Endothelial cell of umbilical vein (primary cell): ENCODE measurements around the gene REM2. TPM values are rescaled to one million over a fixed set of nuclear protein-coding genes. Genes with fewer than 3 reads are reported as not detected.

ENCODE experiments used
- BruUV-seq: library from RNA; stranded (reverse); fragments of 400-500 nt; replicated peaks from 2 replicates; lab custom pipeline; 2021; lab: Mats Ljungman, UMichigan
- CTCF ChIA-PET: fragments of 300-600, 350-600 bp; sonication (Branson Sonifier 250); formaldehyde crosslinking; loops from one replicate; lab custom pipeline; 2021; ENCODE audit warnings: antibody characterized with exemption, inconsistent platforms; lab: Charles Lee
- POLR2A ChIA-PET: fragments of 300-600, 350-600 bp; sonication (Branson Sonifier 250); formaldehyde crosslinking; loops from one replicate; lab custom pipeline; 2021; ENCODE audit warnings: antibody characterized with exemption, inconsistent platforms; lab: Charles Lee
- DNase-seq: peaks from one replicate; pipeline ENCODE4 v3.0.0-alpha.2; 2011; ENCODE audit warnings: low read depth, low spot score
- FAIRE-seq: peaks from 2 replicates; lab custom pipeline; 2011; peaks lifted over from hg19 to GRCh38; lab: Jason Lieb, UNC
- H2AFZ ChIP-seq: 2 replicates; pipeline ENCODE4 v1.6.0; 2012; ENCODE audit warnings: low read depth, low read length, control low read depth, inconsistent platforms
- H3K27ac ChIP-seq: 2 replicates; pipeline ENCODE4 v1.5.1; 2011; ENCODE audit warnings: low read depth, mild to moderate bottlenecking, control low read depth, low read length, moderate library complexity; ENCODE audit not compliant: insufficient read depth
- H3K27me3 ChIP-seq, 2 experiments: 2 replicates each; pipeline versions ENCODE4 v1.6.0 to v1.6.1; 2011; ENCODE audit warnings: low read length in 2 of 2, mixed read lengths in 1 of 2; ENCODE audit not compliant: control insufficient read depth in 2 of 2, insufficient read depth in 2 of 2
- H3K36me3 ChIP-seq, 2 experiments: 2 replicates in 1 of 2; 3 replicates in 1 of 2; pipeline ENCODE4 v1.5.1; 2011; ENCODE audit warnings: low read length in 2 of 2, mild to moderate bottlenecking in 1 of 2, moderate library complexity in 1 of 2; ENCODE audit not compliant: control insufficient read depth in 2 of 2, insufficient read depth in 2 of 2; ENCODE audit errors: extremely low read depth in 1 of 2
- H3K4me1 ChIP-seq: 3 replicates; pipeline ENCODE4 v1.5.1; 2011; ENCODE audit warnings: mild to moderate bottlenecking, low read length; ENCODE audit not compliant: control insufficient read depth, insufficient read depth; ENCODE audit errors: extremely low read depth
- H3K4me2 ChIP-seq: 2 replicates; pipeline ENCODE4 v1.6.1; 2011; ENCODE audit warnings: low read length, control low read depth, mixed read lengths; ENCODE audit not compliant: insufficient read depth
- H3K4me3 ChIP-seq, 3 experiments: fragments of 200-600 bp in 1 of 3; sonication (generic), shearing (Covaris generic) in 1 of 3; replicated peaks in 1 of 3; 2 replicates each; pipeline ENCODE4 v1.5.1; 2011 to 2016; ENCODE audit warnings: control low read depth in 3 of 3, low read length in 3 of 3, mild to moderate bottlenecking in 2 of 3, inconsistent platforms in 1 of 3, low read depth in 1 of 3, moderate library complexity in 1 of 3; ENCODE audit not compliant: insufficient read depth in 1 of 3
- H3K79me2 ChIP-seq: 2 replicates; pipeline ENCODE4 v1.6.0; 2012; ENCODE audit warnings: low read length, inconsistent platforms; ENCODE audit not compliant: control insufficient read depth, insufficient read depth
- H3K9ac ChIP-seq: replicated peaks from 2 replicates; pipeline ENCODE3; 2011; ENCODE audit warnings: low read length, control low read depth; ENCODE audit not compliant: insufficient read depth; ENCODE audit errors: extremely low read depth
- H3K9me1 ChIP-seq: replicated peaks from 3 replicates; pipeline ENCODE4 v1.6.0; 2011; ENCODE audit warnings: mild to moderate bottlenecking, low read length; ENCODE audit not compliant: control insufficient read depth, insufficient read depth; ENCODE audit errors: extremely low read depth
- H3K9me3 ChIP-seq: replicated peaks from 2 replicates; pipeline ENCODE4 v1.5.1; 2012; ENCODE audit warnings: low read length, inconsistent platforms; ENCODE audit not compliant: control insufficient read depth, insufficient read depth
- H4K20me1 ChIP-seq: replicated peaks from 2 replicates; pipeline ENCODE3; 2011; ENCODE audit warnings: mild to moderate bottlenecking, low read length; ENCODE audit not compliant: control insufficient read depth, insufficient read depth; ENCODE audit errors: extremely low read depth
- CTCF ChIP-seq, 2 donors: IDR thresholded peaks; 1 replicate in 1 of 2; 2 replicates in 1 of 2; pipeline ENCODE4 v1.5.1; 2011; ENCODE audit warnings: low read length in 2 of 2, mild to moderate bottlenecking in 2 of 2, moderate library complexity in 2 of 2, control low read depth in 1 of 2, inconsistent platforms in 1 of 2, low read depth in 1 of 2; ENCODE audit not compliant: insufficient read depth in 1 of 2; ENCODE audit errors: extremely low read depth in 1 of 2
- EZH2 ChIP-seq: IDR thresholded peaks from 2 replicates; pipeline ENCODE4 v1.6.1; 2012; ENCODE audit warnings: borderline replicate concordance, low read depth, mild to moderate bottlenecking, moderate library complexity, low read length, inconsistent platforms; ENCODE audit not compliant: severe bottlenecking
- FOS ChIP-seq: IDR thresholded peaks from 2 replicates; pipeline ENCODE4 v1.6.1; 2011; ENCODE audit warnings: mild to moderate bottlenecking, low read length, moderate library complexity, borderline replicate concordance; ENCODE audit not compliant: insufficient read depth
- GATA2 ChIP-seq: IDR thresholded peaks from 2 replicates; pipeline ENCODE4 v1.7.0; 2011; ENCODE audit warnings: low read depth, mild to moderate bottlenecking, moderate library complexity, mixed read lengths, low read length; ENCODE audit not compliant: insufficient read length, insufficient read depth
- JUN ChIP-seq: IDR thresholded peaks from 2 replicates; pipeline ENCODE4 v1.6.1; 2011; ENCODE audit warnings: borderline replicate concordance, low read depth; ENCODE audit not compliant: insufficient read length, insufficient read depth
- MAX ChIP-seq: IDR thresholded peaks from 2 replicates; pipeline ENCODE4 v1.6.1; 2011; ENCODE audit not compliant: insufficient read depth, insufficient read length
- MYC ChIP-seq: IDR thresholded peaks from one replicate; pipeline ENCODE4 v1.6.1; 2011; ENCODE audit warnings: mild to moderate bottlenecking, low read depth, low read length
- POLR2A ChIP-seq: IDR thresholded peaks from 2 replicates; pipeline ENCODE4 v1.6.1; 2012; ENCODE audit warnings: low read depth, mild to moderate bottlenecking, control low read depth, low read length
- POLR2AphosphoS5 ChIP-seq: IDR thresholded peaks from 2 replicates; pipeline ENCODE4 v1.6.1; 2012; ENCODE audit warnings: low read depth, mild to moderate bottlenecking, control low read depth, low read length, moderate library complexity; ENCODE audit not compliant: insufficient read depth
- dilution Hi-C: fragments of 300-500 bp; cut with MboI; formaldehyde crosslinking; loops from one replicate; pipeline ENCODE4 v1.15.0; 2019; ENCODE audit warnings: low sequenced_read_pairs; ENCODE audit not compliant: extremely low pct_ligation_motif_present
- intact Hi-C: fragments of 100-400 bp; cut with micrococcal nuclease; formaldehyde crosslinking; loops from one replicate; pipeline ENCODE4 v1.10.0; 2022
- polyA plus RNA-seq, 4 experiments: library from polyadenylated mRNA; depleted of rRNA in 3 of 4; stranded (reverse) in 3 of 4; unstranded in 1 of 4; fragments of >200 nt; gene quantifications; 2 replicates each; pipeline versions ENCODE4 v1.2.1 to v1.2.3, GENCODE V29; 2011 to 2012; ENCODE audit warnings: missing spikeins in 1 of 4
- total RNA-seq: library from RNA; stranded (reverse); gene quantifications from 2 replicates; pipeline ENCODE4 v1.2.3, GENCODE V29; 2021

The REM2 gene
- total and polyA plus RNA-seq, 2 donors (not counting 3 experiments of a cell fraction or from before 2014, with no cell fraction given), result 0.33 TPM; not detected in 1

GRCh38 chr14:22896356-22896755 lies 13.3 kb downstream of the REM2 start:
- Histone ChIP-seq H3K4me1 (no peaks in the 10 kb centered on the region), H2AFZ (no peak overlapping the region), H3K9me1 (no peaks in the 10 kb centered on the region), H3K9me3 (no peaks in the 10 kb centered on the region), H3K27me3 (no peaks in the 10 kb centered on the region), H4K20me1 (no peaks in the 10 kb centered on the region), H3K27ac (no peak overlapping the region), H3K9ac (no peak overlapping the region), H3K4me3 (no peak overlapping the region), H3K4me2 (no peak overlapping the region), H3K36me3 (peaks cover 2 to 6% of the 10 kb centered on the region in 2 experiments), H3K79me2 (no peaks in the 10 kb centered on the region)
- TF ChIP-seq MYC (no peak), POLR2AphosphoS5 (no peak), EZH2 (no peak), GATA2 (no peak), POLR2A (no peak), FOS (no peak), CTCF (IDR thresholded peaks at IDR 0.05; ENCODE audit: extremely low read depth in 1 of 2, insufficient read depth in 1 of 2, low read depth in 1 of 2, low read length in 2 of 2) (no peak), MAX (no peak), JUN (no peak)
- intact Hi-C loops, result no loop called here
- BruUV-seq, result no TSS peak
- ChIA-PET POLR2A (no interaction called here), CTCF (interaction anchor here (1.1 to 9.7 kb wide), 9 partner anchors 9 to 338 kb away, joined by 3 to 75 read pairs (median 4); partner anchors contain the start of gene LRP10)
- FAIRE-seq, result no peak
- dilution Hi-C loops, result no loop called here
- DNase-seq, result no peak
